Fibroblast of skin of right biceps (primary cell): ENCODE measurements around the gene CLTCL1.

ENCODE experiments used
- DNase-seq: peaks from one replicate; pipeline ENCODE4 v3.0.0-alpha.2; 2013

The CLTCL1 gene

DNA sequence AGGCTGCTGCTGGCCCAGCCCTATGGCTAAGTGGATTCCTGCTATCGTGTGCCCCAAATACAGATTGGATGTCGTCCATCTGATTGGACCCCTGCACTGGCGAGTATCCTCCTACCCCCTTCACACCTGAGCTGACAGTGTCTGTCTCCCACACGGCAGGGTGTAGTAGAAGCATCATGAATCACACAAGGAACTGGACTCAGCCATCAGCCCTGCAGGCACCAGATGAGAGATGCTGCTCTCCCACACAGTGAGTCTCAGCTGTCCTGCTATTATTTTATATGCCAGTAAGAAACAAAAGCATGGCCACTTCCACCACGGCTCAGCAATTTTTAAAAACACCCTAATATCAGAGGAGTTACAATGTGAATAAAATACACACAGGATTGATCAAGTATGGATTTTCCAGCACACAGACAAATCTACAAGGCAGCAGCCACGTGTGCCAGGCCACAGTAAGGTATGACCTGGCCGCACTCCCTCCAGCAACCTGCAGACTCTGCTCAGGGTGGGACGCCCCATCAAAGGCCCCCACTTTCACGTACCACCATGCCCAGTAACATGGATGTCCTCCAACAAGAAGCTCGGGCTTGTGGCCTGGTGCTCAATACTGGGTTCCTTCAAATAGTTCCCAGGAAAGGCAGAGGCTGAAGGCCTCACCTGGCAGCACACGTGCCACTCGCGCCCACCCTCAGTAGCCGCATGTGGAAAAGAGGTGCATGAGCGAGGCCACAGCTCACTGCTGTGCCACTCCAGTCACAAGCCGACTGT is 96.6 kb downstream of the CLTCL1 start:
- DNase-seq, result no peak

DNA sequence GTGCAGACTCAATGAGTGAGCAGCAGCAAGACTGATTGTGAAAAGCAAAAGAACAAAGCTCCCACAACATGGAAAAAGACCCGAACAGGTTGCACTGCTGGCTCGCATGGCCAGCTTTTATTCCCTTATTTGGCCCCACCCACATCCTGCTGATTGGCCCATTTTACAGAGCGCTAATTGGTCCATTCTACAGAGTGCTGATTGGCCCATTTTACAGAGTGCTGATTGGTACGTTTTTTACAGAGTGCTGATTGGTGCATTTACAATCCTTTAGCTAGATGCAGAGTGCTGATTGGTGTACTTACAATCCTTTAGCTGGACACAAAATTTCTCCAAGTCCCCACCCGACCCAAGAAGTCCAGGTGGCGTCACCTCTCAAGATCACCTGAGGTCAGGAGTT is 97.6 kb downstream of the CLTCL1 start:
- no peak for DNase-seq

DNA sequence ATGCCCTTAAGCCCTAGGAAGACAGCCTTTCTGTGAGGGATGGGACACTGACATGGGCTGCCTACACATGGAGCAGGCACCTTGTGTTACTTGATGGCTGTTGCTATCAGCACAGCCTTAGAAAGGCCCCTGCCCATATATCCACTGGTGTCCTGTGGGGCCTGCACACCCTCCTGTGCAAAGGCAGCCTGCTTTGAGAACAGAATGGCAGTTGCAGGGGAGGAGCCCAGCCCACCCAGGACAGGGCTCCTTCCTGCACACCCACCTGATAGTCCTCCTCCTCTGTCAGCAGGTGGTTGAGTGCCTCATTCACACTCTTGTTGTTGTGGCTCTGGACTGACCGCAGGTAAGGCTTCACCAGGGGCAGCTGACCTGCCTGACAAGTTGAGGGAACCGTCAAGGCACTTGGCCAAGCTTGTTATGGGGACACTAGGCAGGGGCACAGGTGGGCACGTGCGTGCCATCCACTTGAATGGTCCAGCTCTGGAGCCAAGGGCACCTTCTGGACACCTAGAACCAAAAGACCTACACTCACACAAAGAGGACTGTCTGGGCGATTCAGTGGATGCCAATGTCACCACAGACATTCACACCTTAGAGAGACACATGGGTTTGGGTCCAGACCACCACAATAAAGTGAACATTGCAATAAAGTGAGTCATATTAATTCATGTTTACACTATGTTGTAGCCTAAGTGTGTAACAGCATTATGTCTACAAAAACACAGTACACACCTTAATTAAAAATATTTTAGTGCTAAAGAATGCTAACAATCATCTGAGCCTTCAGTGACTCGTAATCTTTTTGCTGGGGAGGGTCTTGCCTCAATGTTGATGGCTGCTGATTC is 103.6 kb downstream of the CLTCL1 start:
- peak; percentile 18 for DNase-seq

DNA sequence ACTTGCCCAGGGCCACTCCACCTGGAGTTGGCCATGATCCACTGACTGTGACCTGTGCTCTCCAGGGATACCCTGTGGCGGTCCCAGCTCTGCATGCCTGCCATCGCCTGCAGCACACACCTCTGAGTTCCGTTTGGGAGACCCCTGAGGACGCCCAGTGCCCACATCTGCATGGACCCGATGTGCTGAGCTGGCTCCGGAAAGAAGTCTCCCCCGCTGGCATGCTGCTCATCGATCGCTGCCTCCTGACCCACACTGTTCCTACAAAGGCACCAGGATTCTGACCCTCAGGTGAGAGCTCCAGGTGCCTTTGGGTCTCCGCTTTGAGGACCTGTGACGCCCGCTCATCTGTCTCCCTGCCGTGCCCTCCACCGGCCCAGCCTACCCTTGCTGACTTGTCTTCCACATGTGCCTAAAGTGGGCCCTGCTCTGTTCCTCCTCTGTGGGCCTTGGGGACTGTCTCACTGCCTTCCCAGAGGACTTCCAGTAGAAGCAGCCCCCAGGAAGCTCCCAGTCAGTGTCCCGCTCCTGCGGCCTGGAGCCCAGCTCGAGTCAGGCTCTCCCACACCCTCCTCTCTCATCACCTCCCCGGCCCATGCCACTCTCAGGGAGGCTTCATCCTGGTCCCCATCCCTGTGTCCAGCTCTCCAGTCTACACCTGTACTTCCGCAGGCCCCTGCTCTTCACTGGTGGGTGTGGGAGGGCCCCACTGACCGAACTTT is 107.1 kb downstream of the CLTCL1 start:
- DNase-seq, result no peak

DNA sequence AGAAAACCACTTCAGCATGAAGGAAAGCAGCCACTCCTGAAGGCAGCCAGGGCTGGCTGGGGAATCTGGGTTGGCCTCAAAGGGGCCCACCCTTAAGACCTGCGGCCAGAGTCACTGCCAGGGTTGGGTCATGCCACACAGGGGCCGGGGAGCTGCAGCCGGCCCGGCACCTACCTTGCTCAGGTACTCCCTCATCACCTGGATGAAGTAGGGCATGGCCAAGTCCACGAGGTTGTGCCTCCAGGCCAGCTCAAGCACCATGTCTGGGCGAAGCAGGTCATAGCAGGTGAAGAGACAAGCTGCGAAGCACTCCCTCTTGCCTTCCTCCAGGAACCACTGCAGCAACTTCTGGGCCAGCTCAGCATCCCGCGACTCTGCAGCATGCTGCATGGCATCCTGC is 108.3 kb downstream of the CLTCL1 start:
- DNase-seq, result no peak

DNA sequence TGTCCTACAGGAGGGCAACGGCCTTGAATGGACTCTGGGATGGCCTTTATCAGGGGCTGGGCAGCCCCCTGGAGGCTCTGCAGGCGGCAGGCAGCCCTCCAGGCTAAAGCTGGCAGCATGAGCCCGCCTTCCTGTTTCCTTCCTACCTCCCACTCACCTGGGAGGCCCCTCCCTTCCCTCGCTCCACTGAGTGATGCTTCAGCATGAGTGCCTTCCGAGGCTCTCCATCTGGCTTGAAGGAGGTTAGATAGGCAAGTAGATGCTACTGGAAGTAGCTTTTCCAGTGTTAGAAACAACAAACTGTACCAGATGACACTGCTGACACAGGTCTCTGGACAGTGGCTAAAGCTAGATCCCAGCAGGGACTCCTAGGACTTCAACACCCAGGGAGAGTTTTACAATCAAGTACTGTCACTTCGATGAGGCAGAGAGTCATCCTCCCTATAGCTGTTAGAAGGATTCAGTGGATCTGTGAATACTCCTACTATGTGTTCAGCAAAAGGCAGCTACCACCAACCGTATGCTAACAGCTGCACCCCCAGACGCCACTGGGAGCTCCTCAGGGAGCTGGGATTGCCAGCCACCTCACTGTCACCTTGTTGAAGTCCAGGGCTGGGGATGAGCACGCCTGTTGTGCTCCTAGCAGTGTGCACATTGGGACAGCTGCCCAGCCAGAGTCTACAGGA is 108.9 kb downstream of the CLTCL1 start:
- no peak for DNase-seq

DNA sequence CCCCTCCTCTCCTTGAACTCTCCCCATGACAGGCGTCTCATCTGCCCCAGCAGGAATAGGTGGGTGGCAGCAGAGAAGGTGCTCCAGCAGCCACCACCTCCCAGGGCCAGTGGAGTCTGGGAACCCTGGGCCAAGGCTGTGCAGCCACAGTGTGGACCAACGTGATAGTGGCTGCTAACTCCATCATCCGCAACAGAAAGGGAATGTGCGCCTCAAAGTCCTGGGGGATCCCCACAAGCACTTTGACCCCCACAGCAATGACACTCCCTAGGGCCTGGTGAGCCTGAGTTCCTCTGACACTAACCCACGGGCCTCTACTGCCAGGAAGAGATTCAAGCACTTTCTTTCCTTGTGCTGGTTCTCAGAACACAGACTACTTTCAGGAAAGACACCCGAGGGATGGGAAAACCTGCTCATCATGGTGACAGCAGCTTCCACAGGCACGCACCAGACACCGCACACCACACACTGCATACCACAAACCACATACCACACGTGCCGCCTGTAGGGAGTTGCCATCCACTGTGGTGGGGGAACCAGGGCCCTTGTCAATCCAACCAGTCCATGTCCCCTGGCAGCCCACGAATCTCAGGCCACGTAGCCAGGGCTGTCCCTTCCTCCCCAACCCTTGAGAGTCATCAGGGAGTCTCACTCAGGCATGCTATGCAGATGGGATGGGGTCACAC is 109.6 kb downstream of the CLTCL1 start:
- no peak for DNase-seq

DNA sequence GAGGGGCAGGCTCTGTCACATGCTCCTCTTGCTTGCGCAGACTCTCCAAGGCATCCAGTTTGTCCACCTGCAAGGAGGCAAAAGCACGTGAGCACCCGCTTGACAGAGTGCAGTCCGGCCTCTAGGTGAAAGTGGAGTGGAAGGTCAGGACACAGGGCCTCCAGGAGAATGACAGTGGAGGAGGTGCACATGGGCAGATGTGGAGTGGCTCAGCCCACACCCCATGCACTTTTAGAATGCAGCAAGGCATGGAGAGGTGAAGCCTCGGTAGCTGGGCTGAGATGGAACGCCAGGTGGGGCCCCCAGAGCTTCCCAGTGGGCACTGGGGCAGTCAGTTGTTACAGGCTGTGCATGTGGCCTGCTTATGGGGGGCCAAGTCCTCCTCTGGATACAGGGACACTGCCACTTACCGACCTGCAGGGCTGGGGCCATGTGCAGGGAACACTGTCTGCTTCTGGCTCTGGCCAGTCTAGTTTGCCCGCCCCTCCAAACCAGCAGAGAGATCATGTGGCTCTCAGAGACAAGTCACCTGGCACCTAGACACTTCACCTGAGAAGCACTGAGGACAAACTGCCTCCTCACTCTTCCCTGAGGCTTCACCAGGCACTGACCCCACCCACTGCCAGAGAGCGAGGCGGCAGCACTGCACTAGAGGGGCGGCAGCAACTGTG is 110.6 kb downstream of the CLTCL1 start:
- DNase-seq, result no peak

DNA sequence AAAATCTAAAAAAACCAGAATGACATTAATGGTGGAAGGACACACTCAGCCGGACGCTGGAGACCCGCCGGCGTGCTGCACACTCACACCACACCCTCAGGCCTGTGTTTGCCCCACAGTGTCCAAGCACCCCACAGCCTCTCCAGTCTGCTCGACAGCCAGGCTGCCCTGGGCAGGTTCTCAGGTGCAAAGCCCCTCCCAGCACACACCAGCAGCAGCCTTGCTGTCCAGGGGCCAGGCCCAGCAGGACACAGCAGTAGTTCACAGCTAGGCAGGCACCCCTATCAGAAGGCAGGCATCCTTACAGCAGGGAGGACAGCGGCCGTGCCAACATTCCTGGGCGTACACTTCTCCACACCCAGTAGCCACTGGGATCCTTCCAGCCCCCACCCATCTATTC is 111.3 kb downstream of the CLTCL1 start:
- DNase-seq, result no peak

DNA sequence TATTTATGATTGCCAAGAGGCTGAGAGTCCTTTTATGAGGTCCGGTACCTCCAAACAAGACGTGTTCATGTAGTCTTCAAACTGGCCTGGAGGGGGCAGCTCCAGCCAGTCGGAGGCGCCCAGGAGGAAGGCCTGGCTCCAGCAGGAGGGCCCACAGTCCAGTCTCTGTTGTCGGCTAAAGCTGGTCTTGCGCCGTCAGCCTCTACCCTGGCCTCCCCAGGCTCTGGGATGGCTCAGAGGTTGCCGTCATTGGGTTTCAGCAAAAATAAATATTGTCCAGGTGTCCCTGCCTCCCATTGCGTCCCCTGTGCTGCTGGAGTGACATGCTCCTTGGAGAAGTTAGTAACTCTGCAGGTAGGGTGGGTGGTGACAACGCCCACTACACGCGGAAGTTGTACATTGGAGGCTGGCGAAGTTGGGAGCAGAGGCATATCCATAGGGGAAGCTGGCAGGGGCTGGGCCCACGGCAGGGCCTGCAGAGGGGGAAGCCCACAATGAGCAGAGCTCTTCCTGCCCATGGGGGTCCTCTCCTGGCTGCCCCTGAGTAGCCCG is 111.9 kb downstream of the CLTCL1 start:
- peak; percentile 76 for DNase-seq

DNA sequence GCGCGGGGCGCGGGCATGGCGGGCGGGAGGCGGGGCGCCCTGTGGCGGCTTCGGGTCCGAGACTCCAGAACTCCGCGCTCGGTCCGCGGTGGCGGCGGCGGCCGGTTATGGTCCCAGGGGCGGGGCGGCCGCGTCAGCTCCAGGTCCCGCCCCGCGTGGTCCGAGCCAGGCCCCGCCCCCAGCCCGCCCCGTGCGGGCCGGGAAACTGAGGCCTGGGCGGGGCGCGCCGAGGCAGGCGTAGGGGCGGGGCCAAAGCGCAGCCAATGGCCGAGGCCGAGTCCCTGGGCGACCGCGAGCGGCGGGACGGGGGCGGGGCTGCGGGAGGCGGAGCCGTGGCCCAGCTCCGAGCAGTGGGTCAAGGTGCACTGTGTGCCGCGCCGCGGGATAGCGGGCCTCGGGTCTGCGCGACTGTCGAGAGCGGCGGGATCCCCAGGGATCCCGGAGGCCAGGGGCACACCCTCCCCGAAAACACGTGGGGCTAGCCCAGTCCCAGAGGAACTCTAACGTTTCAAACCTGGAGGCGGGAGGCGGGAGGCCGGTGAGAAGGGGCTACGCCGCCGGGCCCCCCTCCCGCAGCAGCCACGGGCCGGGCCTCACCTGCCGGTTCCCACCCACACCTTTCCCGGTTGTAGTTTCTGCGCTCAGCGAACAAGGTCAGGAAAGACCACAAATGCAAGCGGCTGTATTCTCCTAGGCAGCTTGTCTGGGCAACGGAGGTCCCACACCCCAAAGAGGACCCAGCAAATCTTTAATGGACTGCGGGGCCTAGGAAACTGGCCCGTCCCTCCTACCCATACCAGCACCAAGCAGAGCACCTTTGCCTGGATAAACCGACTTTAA is 112.6 kb downstream of the CLTCL1 start, which contains the start of gene SLC25A1:
Gene SLC25A1, minus strand, starts transcription at position 80 of the 840 bp plus-strand sequence. Its CDS starts 63 bp downstream, at position 17.
- DNase-seq, result peak; percentile 88

DNA sequence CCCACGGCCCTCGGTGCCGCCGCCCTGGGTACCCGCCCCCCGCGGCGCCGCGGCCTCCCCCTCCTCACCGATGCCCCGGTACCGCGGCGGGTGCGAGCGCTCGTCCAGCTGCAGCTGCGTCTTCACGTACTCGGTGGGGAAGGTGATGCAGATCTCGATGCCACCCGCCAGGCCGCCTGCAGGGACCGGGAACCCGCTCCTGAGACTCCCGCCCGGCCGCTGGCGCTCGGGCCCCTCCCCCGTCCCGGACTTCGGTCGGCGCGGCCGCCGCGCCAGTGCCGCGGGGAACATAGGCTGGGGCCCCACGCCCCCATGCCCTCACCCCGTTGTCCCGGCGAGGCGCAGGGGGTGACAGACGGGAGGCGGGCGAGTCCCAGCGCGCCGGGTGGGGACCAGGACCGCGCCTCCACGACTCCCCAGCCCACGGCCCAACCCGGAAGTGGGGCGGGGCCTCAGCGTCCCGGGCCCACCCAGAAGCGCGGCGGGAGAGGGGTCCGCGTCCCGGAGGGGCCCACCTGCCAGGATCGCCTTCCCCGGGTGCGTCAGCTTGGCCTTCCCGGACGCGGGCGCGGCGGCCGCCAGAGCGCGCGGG is 113.4 kb downstream of the CLTCL1 start:
- DNase-seq, result no peak

DNA sequence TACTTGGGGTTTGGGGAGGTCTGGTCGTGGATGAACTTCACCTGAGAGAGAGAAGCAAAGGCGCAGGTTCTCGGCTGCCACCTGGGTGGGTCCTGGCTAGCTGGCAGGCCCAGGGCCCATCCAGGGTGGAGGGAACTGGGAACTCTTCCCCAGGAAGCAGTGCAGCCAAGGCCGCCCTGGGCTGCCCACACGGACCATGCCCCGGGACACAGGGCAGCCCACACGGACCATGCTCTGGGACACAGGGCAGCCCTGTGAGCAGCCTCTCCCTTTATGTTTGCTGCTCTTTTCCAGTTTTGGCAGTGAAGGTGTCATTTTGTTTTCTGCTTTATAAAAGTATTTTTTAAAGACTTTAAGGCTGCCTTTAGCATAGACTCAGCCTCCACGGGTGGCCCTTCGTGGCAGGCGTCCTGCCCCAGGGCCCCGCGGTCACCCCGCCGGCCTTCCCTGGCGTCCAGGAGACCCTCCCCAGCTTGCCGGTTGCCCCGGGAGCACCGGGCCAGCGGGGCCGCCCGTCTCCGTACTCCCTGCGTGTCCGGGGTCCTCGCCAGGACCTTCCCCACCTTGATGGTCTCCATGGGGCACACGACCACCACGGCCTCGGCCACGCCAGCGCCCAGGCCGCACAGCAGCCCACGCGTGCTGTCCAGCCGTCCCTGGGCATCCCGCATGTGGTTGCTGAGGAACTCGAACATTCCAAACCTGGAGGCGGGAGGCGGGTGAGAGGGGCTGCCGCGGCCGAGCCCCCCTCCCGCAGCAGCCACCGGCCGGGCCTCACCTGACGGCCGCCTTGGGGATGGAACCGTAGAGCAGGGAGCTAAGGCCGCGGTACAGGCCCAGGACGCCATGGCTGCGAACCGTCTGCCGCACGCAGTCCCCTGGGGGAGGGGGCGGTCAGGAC is 114.1 kb downstream of the CLTCL1 start:
- no peak for DNase-seq

DNA sequence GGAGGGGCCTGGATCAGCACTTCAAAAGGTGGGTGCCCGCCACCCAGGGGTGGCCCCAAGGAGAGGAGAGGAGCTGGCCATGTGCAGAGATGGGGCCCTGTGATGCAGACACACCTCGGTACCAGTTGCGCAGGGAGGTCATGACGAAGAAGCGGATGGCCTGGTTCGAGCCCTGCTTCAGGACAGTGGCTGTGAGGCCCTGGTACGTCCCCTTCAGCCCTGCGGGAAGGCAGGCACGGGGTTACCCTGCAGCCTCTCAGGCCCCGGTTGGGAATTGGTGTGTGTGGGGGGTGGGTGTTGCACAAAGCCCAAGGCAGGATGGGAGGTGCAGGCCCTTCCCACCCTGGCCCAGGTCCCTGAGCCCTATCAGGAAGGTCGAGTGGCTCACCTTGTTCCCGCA is 114.8 kb downstream of the CLTCL1 start:
- DNase-seq, result no peak

DNA sequence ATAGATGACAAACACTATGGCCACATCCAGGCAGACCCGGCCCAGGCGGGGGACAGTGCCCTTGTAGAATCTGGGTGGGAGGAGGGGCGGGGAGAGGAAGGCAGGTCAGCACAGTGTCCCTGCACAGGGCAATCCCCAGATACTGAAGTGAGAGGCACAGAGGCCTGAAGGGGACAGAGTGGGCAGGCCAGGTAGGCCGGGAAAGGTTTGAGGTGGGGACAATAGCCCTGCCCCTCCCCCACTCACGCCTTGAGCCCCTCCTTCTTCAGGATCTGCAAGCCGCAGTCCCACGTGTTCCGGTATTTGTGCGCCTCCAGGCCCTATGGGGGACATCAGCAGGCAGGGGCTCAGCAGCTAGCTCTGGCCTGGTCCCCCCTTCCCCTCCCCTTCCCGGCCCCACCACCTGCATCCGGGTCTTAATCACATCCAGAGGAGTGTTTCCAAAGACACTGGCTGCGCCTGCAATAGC is 115.3 kb downstream of the CLTCL1 start:
- peak; percentile 20 for DNase-seq

DNA sequence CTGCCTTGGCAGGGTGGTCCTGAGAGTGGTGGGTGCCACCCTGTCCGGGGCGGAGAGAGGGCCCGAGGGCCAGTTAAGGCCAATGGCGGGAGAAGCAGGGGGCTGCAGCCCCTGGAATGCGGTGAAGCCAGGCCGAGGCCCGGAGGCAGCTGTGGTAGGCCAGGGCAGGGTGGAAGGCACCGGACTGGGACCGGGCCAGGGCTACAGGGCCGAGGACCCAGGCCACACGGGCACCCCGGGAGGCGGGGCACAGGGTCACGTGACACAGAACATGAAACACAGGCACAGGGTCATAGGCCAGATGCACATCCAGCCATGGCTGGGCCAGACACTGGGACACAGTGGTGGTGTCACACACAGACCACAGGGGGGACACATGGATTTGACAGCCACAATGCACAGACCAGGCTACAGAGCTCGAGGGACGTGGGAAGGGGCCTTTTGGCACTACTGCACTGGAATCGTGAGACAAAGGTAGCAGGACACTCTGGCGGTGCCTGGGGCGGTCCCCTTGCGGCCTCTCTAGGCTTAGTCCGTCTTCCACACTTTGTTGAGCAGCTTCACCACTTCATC is 115.8 kb downstream of the CLTCL1 start:
- DNase-seq, result no peak

DNA sequence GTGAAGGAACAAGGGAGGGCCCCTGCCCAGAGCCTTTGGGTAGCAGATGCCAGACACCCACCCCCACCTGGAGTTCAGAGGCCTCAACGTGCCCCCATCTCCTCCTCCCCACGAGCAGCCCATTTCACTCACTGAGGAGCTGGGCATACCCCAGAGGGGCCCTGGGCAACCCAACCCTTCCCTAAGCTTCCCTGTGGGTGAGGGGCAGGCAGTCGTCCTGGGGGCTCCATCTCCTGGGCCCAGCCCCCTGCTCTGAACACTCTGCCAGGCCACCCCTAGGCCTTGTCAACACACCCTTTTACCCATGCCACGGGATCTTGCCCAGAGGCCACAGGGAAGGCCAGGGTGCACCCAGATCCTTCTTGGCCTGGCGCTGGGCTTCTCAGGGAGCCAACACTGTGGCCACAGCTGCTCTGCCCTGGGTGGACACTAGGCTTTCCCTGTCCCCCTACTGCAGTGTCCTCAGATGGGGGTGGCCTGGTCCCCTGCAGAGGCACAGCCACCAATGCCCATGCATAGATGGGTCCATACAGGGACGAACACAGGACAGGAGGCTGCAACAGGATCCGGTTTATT is 116.4 kb downstream of the CLTCL1 start:
- no peak for DNase-seq
